Type B pancreatic cell (in vitro differentiated cells): ENCODE results near the gene SATB1. TPM values are rescaled to one million over a fixed set of nuclear protein-coding genes. Genes with fewer than 3 reads are reported as not detected.

Experiments
- DNase-seq: peaks from one replicate; pipeline ENCODE4 v3.0.0; 2021; ENCODE audit warnings: mixed read lengths; ENCODE audit not compliant: unreplicated experiment; ENCODE audit errors: extremely low spot score
- H3K27ac Mint-ChIP-seq: 2 replicates; pipeline ENCODE4 v1.8.0; 2021; ENCODE audit warnings: mild to moderate bottlenecking, mixed read lengths
- H3K27me3 Mint-ChIP-seq: 2 replicates; pipeline ENCODE4 v1.8.0; 2021; ENCODE audit warnings: mixed read lengths
- H3K36me3 Mint-ChIP-seq: 2 replicates; pipeline ENCODE4 v1.8.0; 2021; ENCODE audit warnings: mixed read lengths
- H3K4me1 Mint-ChIP-seq: one replicate; pipeline ENCODE4 v1.8.0; 2021; ENCODE audit warnings: mixed read lengths; ENCODE audit not compliant: unreplicated experiment
- H3K4me3 Mint-ChIP-seq: 2 replicates; pipeline ENCODE4 v1.8.0; 2021; ENCODE audit warnings: mild to moderate bottlenecking, mixed read lengths
- H3K9me3 Mint-ChIP-seq: 2 replicates; pipeline ENCODE4 v1.8.0; 2021; ENCODE audit warnings: mixed read lengths
- total RNA-seq: library from RNA; stranded (reverse); gene quantifications from 2 replicates; pipeline ENCODE4 v1.2.1, GENCODE V29; 2021; ENCODE audit warnings: low replicate concordance
- TF ChIP-seq, protein P1 (sequence below): fragments of 200-600 bp; sonication (generic); conservative IDR thresholded peaks from 2 replicates; pipeline ENCODE4 v1.5.0; 2021; ENCODE audit warnings: antibody characterized with exemption, mild to moderate bottlenecking

SATB1 gene
- total RNA-seq, 1 donor from 2014 or later = 39.9 TPM

DNA sequence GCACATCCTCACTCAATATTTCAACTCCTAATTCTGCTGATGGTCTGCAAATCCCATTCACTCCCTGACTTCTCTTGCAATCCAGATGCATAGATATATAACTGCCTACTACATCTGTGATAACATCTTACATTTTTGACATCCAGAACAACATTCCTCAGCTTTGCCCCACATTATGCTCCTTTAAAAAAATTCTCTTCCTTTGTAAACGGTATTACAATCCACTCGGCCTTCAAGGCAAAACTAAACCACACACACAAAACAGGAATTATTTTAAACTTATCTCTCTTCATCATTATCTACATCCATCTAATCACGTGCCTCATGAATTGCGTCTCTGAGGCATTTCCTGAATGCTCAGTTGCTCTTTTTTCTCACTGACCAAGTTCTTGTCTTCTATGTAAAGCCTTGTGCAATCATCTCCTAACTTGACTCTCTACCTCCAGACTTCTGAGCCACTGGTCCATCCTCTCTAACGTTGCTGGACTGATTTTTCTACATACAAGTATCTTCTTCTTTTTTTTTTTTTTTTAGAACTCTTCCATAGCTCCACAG lies 117.0 kb downstream of the SATB1 start:
- TF ChIP-seq, protein P1, sequence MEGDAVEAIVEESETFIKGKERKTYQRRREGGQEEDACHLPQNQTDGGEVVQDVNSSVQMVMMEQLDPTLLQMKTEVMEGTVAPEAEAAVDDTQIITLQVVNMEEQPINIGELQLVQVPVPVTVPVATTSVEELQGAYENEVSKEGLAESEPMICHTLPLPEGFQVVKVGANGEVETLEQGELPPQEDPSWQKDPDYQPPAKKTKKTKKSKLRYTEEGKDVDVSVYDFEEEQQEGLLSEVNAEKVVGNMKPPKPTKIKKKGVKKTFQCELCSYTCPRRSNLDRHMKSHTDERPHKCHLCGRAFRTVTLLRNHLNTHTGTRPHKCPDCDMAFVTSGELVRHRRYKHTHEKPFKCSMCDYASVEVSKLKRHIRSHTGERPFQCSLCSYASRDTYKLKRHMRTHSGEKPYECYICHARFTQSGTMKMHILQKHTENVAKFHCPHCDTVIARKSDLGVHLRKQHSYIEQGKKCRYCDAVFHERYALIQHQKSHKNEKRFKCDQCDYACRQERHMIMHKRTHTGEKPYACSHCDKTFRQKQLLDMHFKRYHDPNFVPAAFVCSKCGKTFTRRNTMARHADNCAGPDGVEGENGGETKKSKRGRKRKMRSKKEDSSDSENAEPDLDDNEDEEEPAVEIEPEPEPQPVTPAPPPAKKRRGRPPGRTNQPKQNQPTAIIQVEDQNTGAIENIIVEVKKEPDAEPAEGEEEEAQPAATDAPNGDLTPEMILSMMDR = no peak
- Mint-ChIP-seq H3K27me3 (no peaks in the 10 kb centered on the region), H3K4me3 (no peak overlapping the region), H3K9me3 (no peaks in the 10 kb centered on the region), H3K4me1 (no peaks in the 10 kb centered on the region), H3K36me3 (no peaks in the 10 kb centered on the region), H3K27ac (no peak overlapping the region)
- no peak for DNase-seq

DNA sequence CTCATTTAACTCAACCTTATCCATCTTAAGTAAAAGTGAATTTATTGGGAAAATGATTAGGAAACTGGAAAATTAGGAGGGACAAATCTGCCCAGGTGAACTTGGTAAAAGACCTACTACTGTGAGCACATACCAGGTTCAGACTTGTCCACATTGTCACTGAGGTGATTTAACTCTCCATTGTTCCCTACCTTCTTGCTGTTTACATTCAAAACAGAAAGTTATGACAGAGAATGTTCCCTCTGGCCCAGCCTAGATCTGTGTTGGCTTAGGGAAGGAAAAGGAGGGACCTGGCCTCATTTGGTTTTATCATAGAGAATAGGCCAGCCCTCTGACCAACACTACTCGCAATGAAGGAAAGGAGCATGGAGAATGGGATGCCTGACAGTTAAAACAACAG lies 117.6 kb downstream of the SATB1 start:
- H3K27ac Mint-ChIP-seq = no peak overlapping the region
- H3K27me3 Mint-ChIP-seq = no peaks in the 10 kb centered on the region
- H3K4me3 Mint-ChIP-seq = no peak overlapping the region
- no peaks in the 10 kb centered on the region for H3K36me3 Mint-ChIP-seq
- no peaks in the 10 kb centered on the region for H3K9me3 Mint-ChIP-seq
- TF ChIP-seq, protein P1 = no peak
- DNase-seq = no peak
- no peaks in the 10 kb centered on the region for H3K4me1 Mint-ChIP-seq

DNA sequence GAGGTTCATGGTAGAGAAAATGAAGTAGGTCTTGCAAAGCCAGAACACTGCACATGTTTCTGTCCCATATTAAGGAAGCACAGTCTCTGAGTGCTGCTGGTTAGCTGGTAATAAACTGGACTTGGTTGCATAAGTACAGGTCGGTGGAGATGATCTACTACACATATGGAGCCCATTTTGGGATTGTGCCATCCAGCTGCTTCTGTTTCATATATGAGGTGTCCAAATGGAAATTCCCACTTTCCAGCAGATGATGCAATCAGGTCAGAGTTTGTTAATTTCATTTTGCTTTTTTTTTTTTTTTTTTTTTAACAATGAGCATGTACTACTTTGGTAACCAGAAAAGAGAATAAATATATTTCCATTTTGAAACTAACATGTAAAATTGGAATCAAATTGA lies 122.6 kb downstream of the SATB1 start:
- TF ChIP-seq, protein P1 = no peak
- DNase-seq = no peak
- no peaks in the 10 kb centered on the region for H3K4me1 Mint-ChIP-seq

DNA sequence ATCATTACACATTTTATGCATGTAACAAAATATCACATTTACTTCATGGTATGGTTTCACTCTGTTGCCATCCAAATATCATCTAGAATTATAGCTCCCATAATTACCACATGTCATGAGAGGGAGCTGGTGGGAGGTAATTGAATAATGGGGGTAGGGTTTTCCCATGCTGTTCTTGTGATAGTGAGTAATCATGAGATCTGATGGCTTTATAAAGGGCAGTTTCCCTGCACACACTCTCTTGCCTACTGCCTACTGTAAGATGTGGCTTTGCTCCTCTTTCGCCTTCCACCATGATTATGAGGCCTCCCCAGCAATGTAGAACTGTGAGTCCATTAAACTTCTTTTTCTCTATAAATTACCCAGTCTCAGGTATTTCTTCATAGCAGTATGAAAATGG lies 123.4 kb downstream of the SATB1 start:
- TF ChIP-seq, protein P1 = no peak
- H3K27ac Mint-ChIP-seq = no peak overlapping the region
- no peaks in the 10 kb centered on the region for H3K9me3 Mint-ChIP-seq
- DNase-seq = no peak
- H3K27me3 Mint-ChIP-seq = no peaks in the 10 kb centered on the region
- H3K4me1 Mint-ChIP-seq = no peaks in the 10 kb centered on the region
- no peaks in the 10 kb centered on the region for H3K36me3 Mint-ChIP-seq
- H3K4me3 Mint-ChIP-seq = no peak overlapping the region

More for the DNA sequence above, 122.6 kb downstream of the SATB1 start:
- H3K4me3 Mint-ChIP-seq = no peak overlapping the region
- H3K27ac Mint-ChIP-seq = no peak overlapping the region
- no peaks in the 10 kb centered on the region for H3K27me3 Mint-ChIP-seq
- no peaks in the 10 kb centered on the region for H3K36me3 Mint-ChIP-seq
- H3K9me3 Mint-ChIP-seq = no peaks in the 10 kb centered on the region

DNA sequence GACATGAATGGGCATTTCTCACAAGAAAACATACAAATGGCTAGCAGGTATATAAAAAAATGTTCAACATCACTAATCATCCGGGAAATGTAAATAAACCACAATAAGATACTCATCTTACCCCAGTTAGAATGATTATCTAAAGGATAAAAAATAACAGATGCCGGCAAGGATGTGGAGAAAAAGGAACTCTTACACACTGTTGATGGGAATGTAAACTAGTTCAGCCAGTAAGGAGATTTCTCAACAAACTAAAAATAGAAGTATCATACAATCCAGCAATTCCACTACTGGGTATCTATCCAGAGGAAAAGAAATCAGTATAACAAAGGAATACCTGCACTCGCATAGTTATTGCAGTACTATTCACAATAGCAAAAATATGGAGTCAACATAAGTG lies 124.2 kb downstream of the SATB1 start:
- H3K36me3 Mint-ChIP-seq = no peaks in the 10 kb centered on the region
- DNase-seq = no peak
- no peaks in the 10 kb centered on the region for H3K4me1 Mint-ChIP-seq
- TF ChIP-seq, protein P1 = no peak
- H3K27ac Mint-ChIP-seq = no peak overlapping the region
- no peaks in the 10 kb centered on the region for H3K27me3 Mint-ChIP-seq
- H3K9me3 Mint-ChIP-seq = peaks cover 2% of the 10 kb centered on the region
- H3K4me3 Mint-ChIP-seq = no peak overlapping the region

DNA sequence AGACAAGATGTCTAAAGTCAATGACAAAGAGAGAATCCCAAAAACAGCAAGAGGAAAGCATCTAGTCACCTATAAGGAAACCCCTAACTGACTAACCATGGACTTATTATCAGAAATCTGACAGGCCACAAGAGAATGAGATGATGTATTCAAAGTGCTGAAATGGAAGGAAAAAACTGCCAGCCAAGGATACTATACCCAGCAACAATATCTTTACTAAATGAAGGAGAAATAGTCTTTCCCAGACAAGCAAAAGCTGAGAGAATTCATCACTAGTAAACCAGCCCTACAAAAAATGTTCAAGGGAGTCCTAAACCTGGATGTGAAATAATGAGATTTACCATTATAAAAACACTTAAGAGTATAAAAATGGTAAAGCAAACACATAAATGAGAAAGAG lies 128.0 kb downstream of the SATB1 start:
- TF ChIP-seq, protein P1 = no peak

More for the DNA sequence above, 128.0 kb downstream of the SATB1 start:
- Mint-ChIP-seq H3K4me1 (no peaks in the 10 kb centered on the region), H3K4me3 (no peak overlapping the region), H3K36me3 (no peaks in the 10 kb centered on the region), H3K27me3 (no peaks in the 10 kb centered on the region), H3K9me3 (peaks cover 5% of the 10 kb centered on the region), H3K27ac (no peak overlapping the region)
- DNase-seq = no peak
